ENCODE measurements around the gene PMIS2. TPM values are rescaled to one million over a fixed set of nuclear protein-coding genes. Genes with fewer than 3 reads are reported as not detected.

PMIS2 gene
- total RNA-seq, 3 donors from 2014 or later = not detected

- Histone ChIP-seq H3K27me3 (peaks cover 3 to 40% of the 10 kb centered on the region in 2 donors), H3K4me3 (peak overlapping the region; percentile 20 to 67 (median 49)), H3K4me1 (no peaks in the 10 kb centered on the region), H3K9me3 (no peaks in the 10 kb centered on the region), H3K36me3 (no peaks in the 10 kb centered on the region), H3K27ac (no peak overlapping the region)
- TF ChIP-seq POLR2AphosphoS5 (IDR thresholded peaks at IDR 0.05) = no peak
- TF ChIP-seq CTCF (IDR thresholded peaks at IDR 0.05) = no peak
- no peak for TF ChIP-seq POLR2A (IDR thresholded peaks at IDR 0.05)
- no peak for DNase-seq (ENCODE audit: low spot score in 2 of 2)
- intact Hi-C loops (cut with DNase I; ENCODE audit: low total_unique reads) = no loop called here
Measured at GRCh38 chr19:35558400-35559280, 27.3 kb upstream of the PMIS2 start.

- H3K4me1 ChIP-seq = no peaks in the 10 kb centered on the region
- intact Hi-C loops (cut with DNase I; ENCODE audit: low total_unique reads) = no loop called here
- H3K36me3 ChIP-seq = no peaks in the 10 kb centered on the region
- peaks cover 3 to 40% of the 10 kb centered on the region in 2 donors for H3K27me3 ChIP-seq
- no peak overlapping the region for H3K27ac ChIP-seq
- no peak overlapping the region for H3K4me3 ChIP-seq
- no peak for TF ChIP-seq POLR2A (IDR thresholded peaks at IDR 0.05)
- TF ChIP-seq POLR2AphosphoS5 (IDR thresholded peaks at IDR 0.05) = no peak
- TF ChIP-seq CTCF (IDR thresholded peaks at IDR 0.05) = no peak
- no peaks in the 10 kb centered on the region for H3K9me3 ChIP-seq
- DNase-seq (ENCODE audit: low spot score in 2 of 2) = no peak
Measured at GRCh38 chr19:35559281-35559659, 26.7 kb upstream of the PMIS2 start.

DNA sequence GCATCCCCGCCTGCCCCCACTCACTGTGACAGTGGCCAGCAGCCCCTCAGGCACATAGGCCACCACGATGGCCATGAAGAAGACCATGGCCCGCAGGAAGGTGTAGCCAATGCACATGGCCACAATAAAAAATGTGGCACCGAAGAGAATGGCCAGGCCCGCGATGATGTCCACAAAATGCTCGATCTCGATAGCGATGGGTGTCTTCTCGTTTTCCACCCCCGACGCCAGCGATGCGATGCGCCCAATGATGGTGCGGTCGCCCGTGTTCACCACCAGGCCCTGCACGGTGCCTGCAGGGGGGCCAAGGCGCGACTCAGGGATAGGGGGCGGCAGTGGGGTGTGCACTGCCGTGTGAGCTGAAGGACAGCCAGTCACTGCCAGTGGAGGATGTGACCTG, 26.2 kb upstream of the PMIS2 start:
- no peaks in the 10 kb centered on the region for H3K36me3 ChIP-seq
- no peak overlapping the region for H3K4me3 ChIP-seq
- H3K27me3 ChIP-seq = peaks cover 3 to 44% of the 10 kb centered on the region in 2 donors
- no peak for TF ChIP-seq POLR2A (IDR thresholded peaks at IDR 0.05)
- no peak for TF ChIP-seq CTCF (IDR thresholded peaks at IDR 0.05)
- TF ChIP-seq POLR2AphosphoS5 (IDR thresholded peaks at IDR 0.05) = no peak
- no peak overlapping the region for H3K27ac ChIP-seq
- DNase-seq (ENCODE audit: low spot score in 2 of 2) = no peak
- H3K9me3 ChIP-seq = no peaks in the 10 kb centered on the region
- intact Hi-C loops (cut with DNase I; ENCODE audit: low total_unique reads) = no loop called here
- no peaks in the 10 kb centered on the region for H3K4me1 ChIP-seq

- Histone ChIP-seq H3K9me3 (no peaks in the 10 kb centered on the region), H3K4me1 (no peaks in the 10 kb centered on the region), H3K27ac (no peak overlapping the region), H3K4me3 (no peak overlapping the region), H3K27me3 (peaks cover 3 to 44% of the 10 kb centered on the region in 2 donors), H3K36me3 (no peaks in the 10 kb centered on the region)
- no peak for TF ChIP-seq POLR2A (IDR thresholded peaks at IDR 0.05)
- no peak for TF ChIP-seq CTCF (IDR thresholded peaks at IDR 0.05)
- TF ChIP-seq POLR2AphosphoS5 (IDR thresholded peaks at IDR 0.05) = no peak
- DNase-seq (ENCODE audit: low spot score in 2 of 2) = no peak
- intact Hi-C loops (cut with DNase I; ENCODE audit: low total_unique reads) = no loop called here
Measured at GRCh38 chr19:35560271-35560670, 25.7 kb upstream of the PMIS2 start.

GRCh38 chr19:35560677-35561076, 25.3 kb upstream of the PMIS2 start:
- Histone ChIP-seq H3K27ac (no peak overlapping the region), H3K9me3 (no peaks in the 10 kb centered on the region), H3K4me1 (no peaks in the 10 kb centered on the region), H3K4me3 (no peak overlapping the region), H3K36me3 (no peaks in the 10 kb centered on the region), H3K27me3 (peaks cover 3 to 44% of the 10 kb centered on the region in 2 donors)
- intact Hi-C loops (cut with DNase I; ENCODE audit: low total_unique reads) = no loop called here
- no peak for TF ChIP-seq POLR2AphosphoS5 (IDR thresholded peaks at IDR 0.05)
- TF ChIP-seq POLR2A (IDR thresholded peaks at IDR 0.05) = no peak
- no peak for TF ChIP-seq CTCF (IDR thresholded peaks at IDR 0.05)
- DNase-seq (ENCODE audit: low spot score in 2 of 2) = no peak

Data from breast epithelium (tissue), 4 donors.